ENCODE measurements around the gene PPP3CB. TPM values are rescaled to one million over a fixed set of nuclear protein-coding genes. Genes with fewer than 3 reads are reported as not detected.

The PPP3CB gene
- total RNA-seq, 1 donor from 2014 or later: 47.0 TPM

DNA sequence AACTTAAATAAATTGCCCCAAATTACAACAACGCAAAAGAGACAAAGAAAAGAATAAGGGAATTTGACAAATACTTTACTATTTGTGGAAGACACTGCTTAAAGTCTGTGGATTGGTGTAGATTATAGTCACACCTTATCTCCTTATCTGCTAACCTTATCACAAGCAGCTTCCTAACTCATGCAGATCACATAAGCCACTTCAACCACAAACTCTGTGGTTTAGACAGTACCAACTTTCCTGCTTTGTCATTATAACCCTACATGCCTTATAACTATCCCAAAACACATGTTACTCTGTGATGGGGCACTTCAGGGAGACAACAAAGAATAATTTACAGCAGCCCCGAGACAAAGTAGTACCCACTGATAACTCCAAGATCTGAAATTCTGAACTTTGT lies 41.5 kb upstream of the PPP3CB start:
- H3K4me1 Mint-ChIP-seq: no peaks in the 10 kb centered on the region
- H4K20me1 ChIP-seq (ENCODE audit: low read depth): no peaks in the 10 kb centered on the region
- TF ChIP-seq EZH2phosphoT487 (IDR thresholded peaks at IDR 0.05) (no peak), EZH2 (IDR thresholded peaks at IDR 0.05) (no peak)
- TF ChIP-seq, protein P1, sequence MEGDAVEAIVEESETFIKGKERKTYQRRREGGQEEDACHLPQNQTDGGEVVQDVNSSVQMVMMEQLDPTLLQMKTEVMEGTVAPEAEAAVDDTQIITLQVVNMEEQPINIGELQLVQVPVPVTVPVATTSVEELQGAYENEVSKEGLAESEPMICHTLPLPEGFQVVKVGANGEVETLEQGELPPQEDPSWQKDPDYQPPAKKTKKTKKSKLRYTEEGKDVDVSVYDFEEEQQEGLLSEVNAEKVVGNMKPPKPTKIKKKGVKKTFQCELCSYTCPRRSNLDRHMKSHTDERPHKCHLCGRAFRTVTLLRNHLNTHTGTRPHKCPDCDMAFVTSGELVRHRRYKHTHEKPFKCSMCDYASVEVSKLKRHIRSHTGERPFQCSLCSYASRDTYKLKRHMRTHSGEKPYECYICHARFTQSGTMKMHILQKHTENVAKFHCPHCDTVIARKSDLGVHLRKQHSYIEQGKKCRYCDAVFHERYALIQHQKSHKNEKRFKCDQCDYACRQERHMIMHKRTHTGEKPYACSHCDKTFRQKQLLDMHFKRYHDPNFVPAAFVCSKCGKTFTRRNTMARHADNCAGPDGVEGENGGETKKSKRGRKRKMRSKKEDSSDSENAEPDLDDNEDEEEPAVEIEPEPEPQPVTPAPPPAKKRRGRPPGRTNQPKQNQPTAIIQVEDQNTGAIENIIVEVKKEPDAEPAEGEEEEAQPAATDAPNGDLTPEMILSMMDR (IDR thresholded peaks at IDR 0.05): no peak
- no peak overlapping the region for H3K4me3 Mint-ChIP-seq
- no peaks in the 10 kb centered on the region for H3K9me3 ChIP-seq (ENCODE audit: low read depth)
- no peaks in the 10 kb centered on the region for H3K27me3 ChIP-seq
- no peaks in the 10 kb centered on the region for H3F3A ChIP-seq (ENCODE audit: low read depth)
- no peaks in the 10 kb centered on the region for H3K79me2 ChIP-seq (ENCODE audit: low read depth)
- no peak for DNase-seq (ENCODE audit: low spot score)
- no peak overlapping the region for H3K4me2 ChIP-seq
- no peaks in the 10 kb centered on the region for H3K9me3 Mint-ChIP-seq
- no peaks in the 10 kb centered on the region for H3K27me3 Mint-ChIP-seq (ENCODE audit: insufficient read depth, low read depth)
- no peak overlapping the region for H3K27ac ChIP-seq
- no peaks in the 10 kb centered on the region for H3K36me3 ChIP-seq
- H2AFZ ChIP-seq (replicated peaks): no peak overlapping the region
- H3K4me1 ChIP-seq: no peaks in the 10 kb centered on the region
- peaks cover 28% of the 10 kb centered on the region for H3K36me3 Mint-ChIP-seq
- no peak overlapping the region for H3K9ac ChIP-seq
- H3K27ac Mint-ChIP-seq: no peak overlapping the region
- no peak overlapping the region for H3K4me3 ChIP-seq

DNA sequence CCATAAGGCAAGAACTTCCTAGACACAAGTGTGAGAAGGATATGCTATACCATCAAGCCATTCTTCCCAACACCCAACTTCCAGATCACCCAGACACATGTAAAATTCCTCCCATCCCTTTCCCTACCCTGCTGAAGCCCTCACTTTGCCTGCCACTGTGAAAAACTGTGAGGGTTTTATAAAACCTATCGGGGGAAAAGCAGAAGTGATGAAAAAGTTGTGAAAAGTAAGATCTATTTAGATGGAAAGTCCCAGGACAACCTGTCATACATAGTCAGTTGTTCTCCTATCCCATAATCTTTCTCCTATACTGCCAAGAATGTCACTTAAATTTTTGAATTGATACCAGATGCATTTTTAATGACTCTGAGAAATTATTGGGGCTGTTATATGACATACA lies 39.0 kb upstream of the PPP3CB start:
- DNase-seq (ENCODE audit: low spot score): no peak
- Histone ChIP-seq H3K27ac (no peak overlapping the region), H3K4me2 (no peak overlapping the region), H3K9me3 (ENCODE audit: low read depth) (no peaks in the 10 kb centered on the region), H4K20me1 (ENCODE audit: low read depth) (no peaks in the 10 kb centered on the region), H3K4me3 (no peak overlapping the region), H3K79me2 (ENCODE audit: low read depth) (no peaks in the 10 kb centered on the region), H3K27me3 (no peaks in the 10 kb centered on the region), H3K9ac (no peak overlapping the region), H2AFZ (replicated peaks) (no peak overlapping the region), H3F3A (ENCODE audit: low read depth) (peaks cover 12% of the 10 kb centered on the region), H3K36me3 (no peaks in the 10 kb centered on the region), H3K4me1 (peaks cover 6% of the 10 kb centered on the region)
- Mint-ChIP-seq H3K27ac (no peak overlapping the region), H3K4me3 (no peak overlapping the region), H3K36me3 (peaks cover 17% of the 10 kb centered on the region), H3K27me3 (ENCODE audit: insufficient read depth, low read depth) (no peaks in the 10 kb centered on the region), H3K9me3 (no peaks in the 10 kb centered on the region), H3K4me1 (no peaks in the 10 kb centered on the region)
- TF ChIP-seq, protein P1 (IDR thresholded peaks at IDR 0.05): no peak

DNA sequence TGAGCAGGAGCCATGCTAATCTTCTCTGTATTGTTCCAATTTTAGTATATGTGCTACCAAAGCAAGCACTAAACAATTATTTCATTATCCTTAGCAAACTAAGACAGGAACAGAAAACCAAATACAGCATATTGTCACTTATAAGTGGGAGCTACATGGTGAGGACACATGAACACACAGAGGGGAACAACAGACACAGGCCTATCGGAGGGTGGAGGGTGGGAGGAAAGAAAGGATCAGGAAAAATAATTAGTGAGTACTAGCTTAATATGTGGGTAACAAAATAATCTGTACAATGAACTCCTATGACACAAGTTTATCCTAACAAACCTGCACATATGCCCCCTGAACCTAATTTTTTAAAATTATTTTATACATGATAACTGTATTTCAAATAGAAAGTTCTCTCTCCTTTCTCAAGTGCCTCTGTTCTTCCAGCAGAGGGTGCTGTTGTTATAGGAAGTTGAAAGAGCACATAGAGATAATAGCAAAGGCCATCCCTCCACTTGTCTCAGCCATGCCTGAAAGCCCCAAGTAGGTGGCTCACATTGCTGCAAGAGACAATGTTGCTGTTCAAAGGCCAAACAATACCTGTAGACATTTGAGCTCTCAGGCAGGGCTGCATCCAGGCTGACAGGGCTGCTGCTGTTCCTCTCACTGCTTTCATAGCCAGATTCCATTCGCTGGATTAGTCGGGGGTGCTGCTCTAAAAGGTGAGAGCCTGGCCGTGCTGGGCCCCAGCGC lies 33.4 kb upstream of the PPP3CB start:
- no peaks in the 10 kb centered on the region for H3K9me3 Mint-ChIP-seq
- no peaks in the 10 kb centered on the region for H3K4me1 Mint-ChIP-seq
- H3K9ac ChIP-seq: no peak overlapping the region
- H3K27ac Mint-ChIP-seq: no peak overlapping the region
- H3K4me3 Mint-ChIP-seq: no peak overlapping the region
- H3K4me2 ChIP-seq: peak overlapping the region; percentile 3
- H3K4me1 ChIP-seq: peaks cover 9% of the 10 kb centered on the region
- H4K20me1 ChIP-seq (ENCODE audit: low read depth): no peaks in the 10 kb centered on the region
- H3F3A ChIP-seq (ENCODE audit: low read depth): peaks cover 16% of the 10 kb centered on the region
- no peaks in the 10 kb centered on the region for H3K36me3 ChIP-seq
- H3K9me3 ChIP-seq (ENCODE audit: low read depth): no peaks in the 10 kb centered on the region
- H3K27me3 Mint-ChIP-seq (ENCODE audit: insufficient read depth, low read depth): peaks cover 2% of the 10 kb centered on the region
- H3K27me3 ChIP-seq: no peaks in the 10 kb centered on the region
- no peak overlapping the region for H2AFZ ChIP-seq (replicated peaks)
- H3K4me3 ChIP-seq: no peak overlapping the region
- DNase-seq (ENCODE audit: low spot score): peak; percentile 93
- peaks cover 7% of the 10 kb centered on the region for H3K36me3 Mint-ChIP-seq
- no peak overlapping the region for H3K27ac ChIP-seq
- TF ChIP-seq EZH2phosphoT487 (IDR thresholded peaks at IDR 0.05): no peak
- TF ChIP-seq, protein P1 (IDR thresholded peaks at IDR 0.05): peak; percentile 94
- no peak for TF ChIP-seq EZH2 (IDR thresholded peaks at IDR 0.05)
- H3K79me2 ChIP-seq (ENCODE audit: low read depth): no peaks in the 10 kb centered on the region

Measured in neural progenitor cell (in vitro differentiated cells).